ENCODE measurements around the gene ATXN1.

GRCh38 chr6:16777794-16778193, 16.5 kb upstream of the ATXN1 start:
- TF ChIP-seq CTCF (IDR thresholded peaks at IDR 0.05) (no peak), EP300 (IDR thresholded peaks at IDR 0.05) (no peak), POLR2A (IDR thresholded peaks at IDR 0.05; ENCODE audit: low read depth) (no peak)
